ENCODE results near the gene MPL. TPM values are rescaled to one million over a fixed set of nuclear protein-coding genes. Genes with fewer than 3 reads are reported as not detected.

MPL gene
- not detected in 2 replicates for total RNA-seq
- long read RNA-seq: 0 reads

DNA sequence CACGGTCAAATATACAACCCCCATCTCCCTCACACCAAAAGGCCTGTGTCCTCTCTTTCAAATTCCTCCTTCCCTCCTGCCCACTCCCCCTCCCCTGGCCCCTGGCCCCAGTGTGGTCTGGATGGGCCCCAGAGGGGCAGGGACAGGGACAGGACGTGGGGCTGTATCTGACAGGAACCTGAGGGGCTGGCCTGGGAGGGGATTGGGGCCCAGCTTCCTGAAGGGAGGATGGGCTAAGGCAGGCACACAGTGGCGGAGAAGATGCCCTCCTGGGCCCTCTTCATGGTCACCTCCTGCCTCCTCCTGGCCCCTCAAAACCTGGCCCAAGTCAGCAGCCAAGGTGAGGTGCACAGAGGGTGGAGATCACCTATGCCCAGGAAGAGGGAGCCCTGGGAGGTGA lies at the start of gene MPL:
TSS of gene MPL (plus strand) at position 231 of the 400 bp plus-strand sequence. CDS start at position 262, 31 bp downstream.
- Mint-ChIP-seq H3K4me3 (no peak within 1 kb of the TSS), H3K36me3 (ENCODE audit: low read depth) (no peaks in the 10 kb centered on the region), H3K27me3 (ENCODE audit: low read depth) (no peaks in the 10 kb centered on the region), H3K4me1 (peaks cover 6% of the 10 kb centered on the region), H3K27ac (ENCODE audit: unreplicated experiment) (no peak within 1 kb of the TSS), H3K9me3 (no peaks in the 10 kb centered on the region)
- TF ChIP-seq, protein P1, sequence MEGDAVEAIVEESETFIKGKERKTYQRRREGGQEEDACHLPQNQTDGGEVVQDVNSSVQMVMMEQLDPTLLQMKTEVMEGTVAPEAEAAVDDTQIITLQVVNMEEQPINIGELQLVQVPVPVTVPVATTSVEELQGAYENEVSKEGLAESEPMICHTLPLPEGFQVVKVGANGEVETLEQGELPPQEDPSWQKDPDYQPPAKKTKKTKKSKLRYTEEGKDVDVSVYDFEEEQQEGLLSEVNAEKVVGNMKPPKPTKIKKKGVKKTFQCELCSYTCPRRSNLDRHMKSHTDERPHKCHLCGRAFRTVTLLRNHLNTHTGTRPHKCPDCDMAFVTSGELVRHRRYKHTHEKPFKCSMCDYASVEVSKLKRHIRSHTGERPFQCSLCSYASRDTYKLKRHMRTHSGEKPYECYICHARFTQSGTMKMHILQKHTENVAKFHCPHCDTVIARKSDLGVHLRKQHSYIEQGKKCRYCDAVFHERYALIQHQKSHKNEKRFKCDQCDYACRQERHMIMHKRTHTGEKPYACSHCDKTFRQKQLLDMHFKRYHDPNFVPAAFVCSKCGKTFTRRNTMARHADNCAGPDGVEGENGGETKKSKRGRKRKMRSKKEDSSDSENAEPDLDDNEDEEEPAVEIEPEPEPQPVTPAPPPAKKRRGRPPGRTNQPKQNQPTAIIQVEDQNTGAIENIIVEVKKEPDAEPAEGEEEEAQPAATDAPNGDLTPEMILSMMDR (conservative IDR thresholded peaks at IDR 0.05): no peak
- DNase-seq (ENCODE audit: low read depth, low spot score): no peak

DNA sequence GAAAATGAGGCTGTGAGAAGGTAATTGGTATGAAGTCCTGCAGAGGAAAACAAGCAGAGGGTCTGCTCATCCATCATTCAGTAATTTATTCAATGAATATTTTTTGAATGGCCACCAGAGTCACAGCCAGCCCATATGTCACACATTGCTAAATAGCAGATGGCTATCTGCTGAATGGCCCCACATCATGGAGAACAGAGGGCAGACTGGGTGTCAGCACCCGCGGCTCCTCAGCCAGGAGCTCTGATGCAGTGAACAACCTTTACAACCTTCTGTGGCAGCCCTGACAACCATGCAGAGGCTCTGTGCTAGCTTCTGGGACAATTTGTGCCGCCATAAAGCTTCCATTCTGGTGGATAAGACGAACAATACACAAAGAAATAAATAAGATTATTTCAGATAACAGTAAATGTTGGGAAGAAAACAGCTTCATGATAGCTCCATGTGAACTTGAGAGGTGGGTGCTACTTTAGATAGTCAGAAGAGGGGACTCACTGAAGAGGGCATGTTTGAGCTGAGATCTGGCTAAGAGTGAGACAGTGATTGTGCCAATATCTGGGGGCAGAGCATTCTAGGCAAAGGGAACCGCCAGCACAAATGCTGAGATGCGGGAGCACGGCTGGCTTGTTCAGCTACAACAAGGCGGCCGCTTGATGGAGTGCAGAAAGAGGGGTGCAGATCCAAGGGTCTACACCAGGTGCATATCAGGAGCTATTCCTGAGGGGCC lies 49.4 kb upstream of the MPL start:
- no peak overlapping the region for H3K4me3 Mint-ChIP-seq
- no peak for DNase-seq (ENCODE audit: low read depth, low spot score)
- no peaks in the 10 kb centered on the region for H3K27me3 Mint-ChIP-seq (ENCODE audit: low read depth)
- no peaks in the 10 kb centered on the region for H3K9me3 Mint-ChIP-seq
- peak overlapping the region; percentile 21 for H3K27ac Mint-ChIP-seq (ENCODE audit: unreplicated experiment)
- peaks cover 8% of the 10 kb centered on the region for H3K4me1 Mint-ChIP-seq
- no peaks in the 10 kb centered on the region for H3K36me3 Mint-ChIP-seq (ENCODE audit: low read depth)
- TF ChIP-seq, protein P1 (conservative IDR thresholded peaks at IDR 0.05): no peak

DNA sequence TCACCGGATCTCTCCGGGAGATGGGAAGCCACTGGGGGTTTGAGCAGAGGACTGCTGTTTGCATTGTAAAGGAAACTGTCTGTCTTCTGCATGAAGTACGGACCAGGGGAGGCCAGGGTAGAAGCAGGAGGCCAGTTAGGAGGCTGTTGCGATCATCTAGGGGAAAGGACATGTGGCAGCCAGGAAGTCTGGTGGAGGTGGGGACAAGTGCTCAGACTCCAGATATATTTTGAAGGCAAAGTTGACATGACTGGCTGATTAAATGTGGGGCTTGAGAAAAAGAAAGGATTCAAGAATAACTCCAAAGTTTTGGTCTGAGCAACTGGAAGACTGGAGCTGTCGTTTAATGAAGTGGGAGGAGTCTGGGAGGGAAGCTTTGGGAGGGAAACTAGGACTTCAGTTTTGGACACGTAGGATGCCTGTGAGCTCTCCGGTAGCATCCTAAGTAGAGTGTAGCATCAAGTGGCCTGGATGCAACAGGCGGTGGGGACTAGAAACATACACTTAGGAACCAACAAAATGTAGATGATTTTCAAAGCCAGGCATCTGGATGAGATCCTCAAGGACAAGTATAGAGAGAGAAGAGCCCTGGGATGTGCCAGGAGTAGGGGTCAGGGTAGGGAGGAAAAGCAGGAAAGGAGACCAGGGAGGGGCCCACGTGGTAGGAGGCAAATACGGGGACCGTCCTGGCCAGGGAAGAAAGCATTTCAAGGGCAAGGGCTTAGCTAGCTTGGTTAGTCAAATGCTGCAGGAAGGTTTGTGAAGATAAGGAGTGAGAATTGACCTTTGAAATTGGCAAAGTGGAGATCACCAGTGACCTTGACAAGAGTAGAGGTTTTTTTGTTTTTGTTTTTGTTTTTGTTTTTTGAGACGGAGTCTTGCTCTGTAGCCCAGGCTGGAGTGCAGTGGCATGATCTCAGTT lies 48.6 kb upstream of the MPL start:
- no peak for DNase-seq (ENCODE audit: low read depth, low spot score)
- H3K36me3 Mint-ChIP-seq (ENCODE audit: low read depth): no peaks in the 10 kb centered on the region
- TF ChIP-seq, protein P1 (conservative IDR thresholded peaks at IDR 0.05): no peak
- H3K9me3 Mint-ChIP-seq: no peaks in the 10 kb centered on the region
- H3K4me1 Mint-ChIP-seq: peaks cover 9% of the 10 kb centered on the region
- H3K27me3 Mint-ChIP-seq (ENCODE audit: low read depth): no peaks in the 10 kb centered on the region
- no peak overlapping the region for H3K27ac Mint-ChIP-seq (ENCODE audit: unreplicated experiment)
- no peak overlapping the region for H3K4me3 Mint-ChIP-seq

DNA sequence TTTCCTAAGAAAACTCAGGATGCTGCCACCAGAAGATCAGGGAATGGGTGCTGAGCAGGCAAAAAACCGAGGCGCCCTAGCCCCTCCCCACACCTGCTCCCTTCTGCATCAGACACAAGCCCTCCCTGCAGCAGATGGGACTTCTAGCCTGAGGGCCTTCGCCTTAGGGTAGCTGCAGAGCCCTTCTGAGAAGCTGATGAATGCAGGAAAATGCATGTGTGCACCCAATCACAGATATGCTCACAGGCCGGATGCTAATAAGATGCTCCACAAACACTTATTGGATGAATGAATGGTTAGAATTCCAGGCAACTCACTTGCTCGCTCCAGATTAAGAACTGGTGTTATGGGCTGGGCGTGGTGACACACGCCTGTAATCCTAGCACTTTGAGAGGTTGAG lies 45.4 kb upstream of the MPL start:
- H3K4me1 Mint-ChIP-seq: peaks cover 28% of the 10 kb centered on the region
- TF ChIP-seq, protein P1 (conservative IDR thresholded peaks at IDR 0.05): no peak
- H3K27me3 Mint-ChIP-seq (ENCODE audit: low read depth): no peaks in the 10 kb centered on the region
- no peak overlapping the region for H3K27ac Mint-ChIP-seq (ENCODE audit: unreplicated experiment)
- no peaks in the 10 kb centered on the region for H3K36me3 Mint-ChIP-seq (ENCODE audit: low read depth)
- DNase-seq (ENCODE audit: low read depth, low spot score): no peak
- no peaks in the 10 kb centered on the region for H3K9me3 Mint-ChIP-seq
- H3K4me3 Mint-ChIP-seq: no peak overlapping the region

DNA sequence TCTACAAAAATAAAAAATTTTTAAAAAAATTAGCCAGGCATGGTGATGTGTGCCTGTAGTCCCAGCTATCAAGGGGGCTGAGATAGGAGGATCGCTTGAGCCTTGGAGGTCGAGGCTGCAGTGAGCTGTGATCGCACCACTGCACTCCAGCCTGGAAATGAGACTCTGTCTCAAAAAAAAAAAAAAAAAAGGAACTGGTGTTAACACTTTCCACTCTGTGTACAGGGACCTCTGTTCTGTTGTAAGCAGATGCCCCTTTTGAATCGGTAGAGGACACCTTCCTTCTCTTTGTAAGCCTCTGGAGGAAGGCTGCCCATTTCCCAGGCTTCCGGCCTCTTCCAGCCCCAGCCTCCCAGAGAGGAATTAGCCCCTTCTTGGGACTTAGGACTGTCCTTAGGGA lies 44.9 kb upstream of the MPL start:
- no peak for DNase-seq (ENCODE audit: low read depth, low spot score)
- H3K4me3 Mint-ChIP-seq: no peak overlapping the region
- TF ChIP-seq, protein P1 (conservative IDR thresholded peaks at IDR 0.05): no peak
- H3K36me3 Mint-ChIP-seq (ENCODE audit: low read depth): no peaks in the 10 kb centered on the region
- H3K27ac Mint-ChIP-seq (ENCODE audit: unreplicated experiment): no peak overlapping the region
- H3K27me3 Mint-ChIP-seq (ENCODE audit: low read depth): no peaks in the 10 kb centered on the region
- no peaks in the 10 kb centered on the region for H3K9me3 Mint-ChIP-seq
- peaks cover 28% of the 10 kb centered on the region for H3K4me1 Mint-ChIP-seq
